Loucy (cell line): ENCODE data around the gene DENND2A.

Experiments used
- H2AFZ ChIP-seq: fragments of 200-600 bp; sonication (generic); 2 replicates; pipeline ENCODE4 v1.6.0; 2016; ENCODE audit warnings: antibody characterized with exemption, mild to moderate bottlenecking, low read length, moderate library complexity
- H3F3A ChIP-seq: fragments of 200-600 bp; 2 replicates; pipeline ENCODE4 v1.6.0; 2016; ENCODE audit warnings: antibody characterized with exemption, low read depth, mild to moderate bottlenecking
- H3K27me3 ChIP-seq: fragments of 200-600 bp; sonication (generic); 2 replicates; pipeline ENCODE4 v1.6.1; 2014; ENCODE audit warnings: low read length, mild to moderate bottlenecking; ENCODE audit not compliant: insufficient read depth, poor library complexity, severe bottlenecking
- H3K36me3 ChIP-seq: fragments of 200-600 bp; sonication (generic); 2 replicates; pipeline ENCODE4 v1.6.1; 2016; ENCODE audit warnings: low read length; ENCODE audit not compliant: insufficient read depth
- H3K4me1 ChIP-seq: fragments of 200-600 bp; sonication (generic); 2 replicates; pipeline ENCODE4 v1.5.1; 2014; ENCODE audit warnings: low read length, mild to moderate bottlenecking; ENCODE audit not compliant: insufficient read depth, poor library complexity, severe bottlenecking
- H3K4me2 ChIP-seq: fragments of 200-600 bp; sonication (generic); 2 replicates; pipeline ENCODE4 v1.6.0; 2014; ENCODE audit warnings: antibody characterized with exemption, low read length, low read depth, mild to moderate bottlenecking; ENCODE audit not compliant: poor library complexity, severe bottlenecking
- H3K4me3 ChIP-seq: fragments of 200-600 bp; sonication (generic); 2 replicates; pipeline ENCODE4 v1.5.1; 2014; ENCODE audit warnings: low read length, mild to moderate bottlenecking, mixed read lengths; ENCODE audit not compliant: poor library complexity, severe bottlenecking
- H3K79me2 ChIP-seq: fragments of 200-600 bp; sonication (generic); 2 replicates; pipeline ENCODE4 v1.6.1; 2014; ENCODE audit warnings: low read length; ENCODE audit not compliant: insufficient read depth
- H3K9ac ChIP-seq: fragments of 200-600 bp; sonication (generic); 2 replicates; pipeline ENCODE4 v1.6.0; 2014; ENCODE audit warnings: mild to moderate bottlenecking, low read depth, low read length, moderate library complexity; ENCODE audit not compliant: poor library complexity, severe bottlenecking
- H3K9me2 ChIP-seq: fragments of 200-600 bp; sonication (generic); replicated peaks from 2 replicates; pipeline ENCODE4 v1.6.1; 2016; ENCODE audit warnings: low read depth, low read length, mixed read lengths
- H3K9me3 ChIP-seq: fragments of 200-600 bp; sonication (generic); 2 replicates; pipeline ENCODE4 v1.6.1; 2014; ENCODE audit warnings: mild to moderate bottlenecking, antibody characterized with exemption, low read length, low read depth; ENCODE audit not compliant: insufficient read depth
- H4K20me1 ChIP-seq: fragments of 200-600 bp; sonication (generic); 2 replicates; pipeline ENCODE4 v1.6.0; 2014; ENCODE audit warnings: antibody characterized with exemption, low read length, mild to moderate bottlenecking; ENCODE audit not compliant: insufficient read depth, poor library complexity, severe bottlenecking
- CTCF ChIP-seq: fragments of 200-600 bp; sonication (generic); conservative IDR thresholded peaks from 2 replicates; pipeline ENCODE4 v1.5.1; 2014; ENCODE audit warnings: mild to moderate bottlenecking, antibody characterized with exemption, low read length
- EZH2phosphoT487 ChIP-seq: fragments of 200-600 bp; IDR thresholded peaks from 2 replicates; pipeline ENCODE4 v1.6.1; 2018; ENCODE audit warnings: antibody characterized with exemption, mild to moderate bottlenecking, moderate library complexity, borderline replicate concordance

The DENND2A gene

GRCh38 chr7:140609646-140610045 lies 31.0 kb downstream of the DENND2A start:
- Histone ChIP-seq H3K36me3 (no peaks in the 10 kb centered on the region), H2AFZ (no peak overlapping the region), H3K4me3 (no peak overlapping the region), H3K9me3 (no peaks in the 10 kb centered on the region), H3K9ac (no peak overlapping the region), H4K20me1 (no peaks in the 10 kb centered on the region), H3K4me1 (no peaks in the 10 kb centered on the region), H3K4me2 (no peak overlapping the region), H3F3A (no peaks in the 10 kb centered on the region), H3K27me3 (no peaks in the 10 kb centered on the region), H3K79me2 (no peaks in the 10 kb centered on the region), H3K9me2 (no peaks in the 10 kb centered on the region)
- TF ChIP-seq CTCF (no peak), EZH2phosphoT487 (no peak)

GRCh38 chr7:140607441-140607989 lies 33.1 kb downstream of the DENND2A start:
- Histone ChIP-seq H3K36me3 (no peaks in the 10 kb centered on the region), H3K9me3 (no peaks in the 10 kb centered on the region), H3K9me2 (no peaks in the 10 kb centered on the region), H3K4me1 (no peaks in the 10 kb centered on the region), H3F3A (no peaks in the 10 kb centered on the region), H3K79me2 (no peaks in the 10 kb centered on the region), H3K4me2 (no peak overlapping the region), H3K27me3 (no peaks in the 10 kb centered on the region), H3K9ac (no peak overlapping the region), H2AFZ (no peak overlapping the region), H3K4me3 (no peak overlapping the region), H4K20me1 (no peaks in the 10 kb centered on the region)
- TF ChIP-seq CTCF (no peak), EZH2phosphoT487 (no peak)

- Histone ChIP-seq H3K36me3 (no peaks in the 10 kb centered on the region), H3K79me2 (no peaks in the 10 kb centered on the region), H2AFZ (no peak overlapping the region), H3K9me2 (no peaks in the 10 kb centered on the region), H3K9me3 (no peaks in the 10 kb centered on the region), H3K4me3 (no peak overlapping the region), H4K20me1 (no peaks in the 10 kb centered on the region), H3F3A (no peaks in the 10 kb centered on the region), H3K4me2 (no peak overlapping the region), H3K9ac (no peak overlapping the region), H3K4me1 (no peaks in the 10 kb centered on the region), H3K27me3 (no peaks in the 10 kb centered on the region)
- TF ChIP-seq CTCF (no peak), EZH2phosphoT487 (no peak)
Observed at GRCh38 chr7:140605337-140605736, 35.3 kb downstream of the DENND2A start.
